HepG2 (cell line): ENCODE results near the gene PSEN2. TPM values are rescaled to one million over a fixed set of nuclear protein-coding genes. Genes with fewer than 3 reads are reported as not detected.

ENCODE experiments used
- ATAC-seq: fragments of 200-7000 bp; cut with Tn5 transposase; 3 replicates; pipeline ENCODE4 v1.9.1; 2020; ENCODE audit warnings: mild to moderate bottlenecking, moderate library complexity
- BruUV-seq: library from RNA; stranded (reverse); fragments of 400-500 nt; replicated peaks from 2 replicates; lab custom pipeline; 2021; lab: Mats Ljungman, UMichigan
- CTCF ChIA-PET: fragments of 300-600 bp; formaldehyde crosslinking; extraction: SDS; loops from one replicate; lab custom pipeline; 2021; ENCODE audit warnings: low total read pairs, inconsistent platforms, low intra/inter-chr PET ratio; lab: Yijun Ruan, JAX
- POLR2A ChIA-PET: fragments of 350-600 bp; sonication (Branson Sonifier 250); formaldehyde crosslinking; loops from one replicate; lab custom pipeline; 2020; ENCODE audit warnings: antibody characterized with exemption, inconsistent platforms; lab: Yijun Ruan, JAX
- DNase-seq: peaks from one replicate; pipeline ENCODE4 v3.0.0-alpha.2; 2015; ENCODE audit warnings: low spot score
- FAIRE-seq: peaks from 3 replicates; lab custom pipeline; 2011; peaks lifted over from hg19 to GRCh38; lab: Jason Lieb, UNC
- H2AFZ ChIP-seq: one replicate; pipeline ENCODE4 v1.6.1; 2011; ENCODE audit warnings: low read length, inconsistent platforms
- H3K27ac ChIP-seq: fragments of 300-600 bp; 3 replicates; pipeline ENCODE4 v1.8.0; 2011; ENCODE audit warnings: mixed run types, mild to moderate bottlenecking, mixed read lengths, low read length, inconsistent platforms; ENCODE audit not compliant: insufficient read depth; ENCODE audit errors: extremely low read length
- H3K27me3 ChIP-seq, 2 experiments: fragments of 200-600 bp in 1 of 2; 2 replicates in 1 of 2; 3 replicates in 1 of 2; pipeline versions ENCODE4 v1.6.0 to v1.8.0; 2011; ENCODE audit warnings: low read length in 2 of 2, mild to moderate bottlenecking in 2 of 2, moderate library complexity in 2 of 2, inconsistent platforms in 1 of 2; ENCODE audit not compliant: insufficient read depth in 2 of 2, control insufficient read depth in 1 of 2
- H3K36me3 ChIP-seq, 2 experiments: fragments of 200-600 bp in 1 of 2; replicated peaks in 1 of 2; 2 replicates in 1 of 2; 3 replicates in 1 of 2; pipeline versions ENCODE4 v1.5.1 to v1.8.0; 2011; ENCODE audit warnings: low read length in 2 of 2, inconsistent platforms in 1 of 2; ENCODE audit not compliant: insufficient read depth in 2 of 2, control insufficient read depth in 1 of 2
- H3K4me1 ChIP-seq: 2 replicates; pipeline ENCODE4 v1.5.1; 2012; ENCODE audit warnings: low read length, inconsistent platforms; ENCODE audit not compliant: insufficient read depth
- H3K4me2 ChIP-seq: 2 replicates; pipeline ENCODE4 v1.6.0; 2011; ENCODE audit warnings: low read depth, low read length, inconsistent platforms
- H3K4me3 ChIP-seq, 3 experiments: fragments of 200-600 bp in 1 of 3; sonication (generic), shearing (Covaris generic) in 1 of 3; replicated peaks in 1 of 3; 2 replicates each; pipeline ENCODE4 v1.5.1; 2011 to 2016; ENCODE audit warnings: low read length in 3 of 3, inconsistent platforms in 2 of 3, low read depth in 2 of 3, mild to moderate bottlenecking in 2 of 3, control low read depth in 1 of 3, mixed read lengths in 1 of 3; ENCODE audit not compliant: insufficient read depth in 1 of 3
- H3K79me2 ChIP-seq: one replicate; pipeline ENCODE4 v1.6.1; 2011; ENCODE audit warnings: low read length, inconsistent platforms; ENCODE audit not compliant: insufficient read depth
- H3K9ac ChIP-seq: 2 replicates; pipeline ENCODE4 v1.6.0; 2011; ENCODE audit warnings: mild to moderate bottlenecking, low read depth, low read length, inconsistent platforms; ENCODE audit not compliant: insufficient read depth
- H3K9me3 ChIP-seq: 2 replicates; pipeline ENCODE4 v1.5.1; 2012; ENCODE audit warnings: mild to moderate bottlenecking, low read length
- H4K20me1 ChIP-seq: 2 replicates; pipeline ENCODE4 v1.6.0; 2011; ENCODE audit warnings: inconsistent platforms, mild to moderate bottlenecking, low read length, moderate library complexity; ENCODE audit not compliant: insufficient read depth
- ARNTL ChIP-seq: sonication (generic); formaldehyde crosslinking; IDR thresholded peaks from 2 replicates; pipeline ENCODE4 v1.4.0; 2020; ENCODE audit warnings: mild to moderate bottlenecking, missing genetic modification reagents
- KLF9 ChIP-seq: IDR thresholded peaks from 2 replicates; pipeline ENCODE4 v1.6.1; 2016; ENCODE audit warnings: low read depth
- MAF1 ChIP-seq: sonication (generic); formaldehyde crosslinking; IDR thresholded peaks from 2 replicates; pipeline ENCODE4 v1.5.0; 2020; ENCODE audit warnings: missing genetic modification reagents, borderline replicate concordance
- MAFK ChIP-seq, 2 experiments: IDR thresholded peaks in 1 of 2; conservative IDR thresholded peaks in 1 of 2; 2 replicates each; pipeline ENCODE4 v1.6.1; 2011; ENCODE audit warnings: improper control_type of control experiment in 2 of 2, low read length in 2 of 2
- ZNF446 ChIP-seq: sonication (generic); formaldehyde crosslinking; IDR thresholded peaks from 2 replicates; pipeline ENCODE4 v1.5.0; 2020; ENCODE audit warnings: mild to moderate bottlenecking, missing genetic modification reagents
- ZNF841 ChIP-seq: sonication (generic); formaldehyde crosslinking; IDR thresholded peaks from 2 replicates; pipeline ENCODE4 v1.8.1; 2023; ENCODE audit warnings: missing genetic modification reagents, borderline replicate concordance
- WGBS: methylation state at CpG from one replicate; pipeline ENCODE4 v1.1.6; 2017; ENCODE audit warnings: low lambda C conversion rate; 5-methylcytosine and 5-hydroxymethylcytosine counted together
- in situ Hi-C: cut with HindIII; loops from 2 replicates; pipeline ENCODE4 v1.10.0; 2017; ENCODE audit warnings: low pct_unique_long_range_greater_than_20kb; ENCODE audit not compliant: extremely low pct_ligation_motif_present
- intact Hi-C: fragments of 100-400 bp; cut with micrococcal nuclease; formaldehyde crosslinking; loops from one replicate; pipeline ENCODE4 v1.10.0; 2022; ENCODE audit not compliant: unreplicated experiment
- polyA plus RNA-seq, 8 experiments: library from polyadenylated mRNA; depleted of rRNA in 3 of 8; stranded (reverse) in 7 of 8; unstranded in 1 of 8; fragments of >200 nt; fragmentation: Illumina TruSeq in 4 of 8; extraction: Trizol in 4 of 8; gene quantifications; 2 replicates each; pipeline versions ENCODE4 v1.2.1 to v1.2.3, GENCODE V29; 2011 to 2016; ENCODE audit warnings: low read depth in 4 of 8, missing spikeins in 1 of 8, mixed read lengths in 1 of 8; ENCODE audit not compliant: insufficient read depth in 1 of 8
- total RNA-seq, 5 experiments: library from RNA; depleted of rRNA; stranded (reverse); fragments of >200 nt; fragmentation: Illumina TruSeq; extraction: Trizol; gene quantifications; 2 replicates each; pipeline ENCODE4 v1.2.3, GENCODE V29; 2016; ENCODE audit warnings: low read depth in 1 of 5
- TF ChIP-seq, protein P1 (sequence below): sonication (generic); formaldehyde crosslinking; IDR thresholded peaks from 2 replicates; pipeline ENCODE4 v1.8.0; 2022; ENCODE audit warnings: mild to moderate bottlenecking, missing genetic modification reagents, moderate library complexity
- TF ChIP-seq, protein P2 (sequence below): sonication (generic); formaldehyde crosslinking; IDR thresholded peaks from 2 replicates; pipeline ENCODE4 v1.9.0; 2022; ENCODE audit warnings: low read depth, missing genetic modification reagents
- TF ChIP-seq, protein P3 (sequence below), 2 experiments: IDR thresholded peaks; 2 replicates each; pipeline ENCODE4 v1.6.1; 2011 to 2012; ENCODE audit warnings: low read length in 2 of 2, borderline replicate concordance in 1 of 2, low read depth in 1 of 2, mild to moderate bottlenecking in 1 of 2, moderate library complexity in 1 of 2

PSEN2 gene
- total and polyA plus RNA-seq, 2 of the 13 experiments (the other 11 are each of a cell fraction or from before 2014, with no cell fraction given), result 5.9 to 13.1 TPM

DNA sequence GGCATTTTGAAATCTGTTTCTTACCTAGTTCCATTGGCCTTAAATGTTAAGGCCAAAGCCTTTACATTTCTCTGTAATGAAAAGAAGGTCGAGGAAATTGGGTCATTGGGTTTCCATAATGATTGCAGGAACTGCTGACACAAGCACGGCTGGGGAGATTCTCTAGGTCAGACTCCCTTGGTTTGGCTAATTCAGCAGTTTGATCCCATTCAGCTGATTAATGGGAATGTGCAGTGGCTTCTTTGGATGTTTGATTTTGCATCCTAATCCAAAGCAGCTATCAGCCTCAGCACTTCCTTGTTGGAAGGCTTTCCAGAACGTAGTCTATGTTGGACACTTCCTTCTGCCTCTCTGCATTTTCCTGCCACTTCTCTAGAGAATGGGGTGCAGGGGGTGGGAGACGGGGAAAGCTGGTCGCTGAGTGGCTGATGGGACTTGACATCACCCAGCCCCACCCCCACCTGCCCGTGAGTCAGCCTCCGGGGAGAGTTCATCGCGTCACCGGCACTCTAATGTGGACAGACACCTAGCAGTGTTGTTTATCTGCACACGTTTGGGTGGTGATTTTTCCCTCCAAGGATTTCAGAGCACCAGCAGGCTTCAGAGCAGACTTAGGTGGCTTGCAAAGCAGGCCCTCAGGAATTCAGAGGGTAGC, 5.4 kb downstream of the PSEN2 start:
- ATAC-seq (no peak), FAIRE-seq (no peak), DNase-seq (no peak)
- no TSS peak for BruUV-seq
- no peak overlapping the region for H3K4me3 ChIP-seq
- no peak overlapping the region for H2AFZ ChIP-seq
- intact Hi-C loops (no loop called here), in situ Hi-C loops (no loop called here)
- H3K79me2 ChIP-seq, result no peaks in the 10 kb centered on the region
- POLR2A ChIA-PET, result no interaction called here
- H3K27ac ChIP-seq, result no peak overlapping the region
- H3K4me2 ChIP-seq, result no peak overlapping the region
- no peaks in the 10 kb centered on the region for H3K9me3 ChIP-seq
- TF ChIP-seq, protein P1, sequence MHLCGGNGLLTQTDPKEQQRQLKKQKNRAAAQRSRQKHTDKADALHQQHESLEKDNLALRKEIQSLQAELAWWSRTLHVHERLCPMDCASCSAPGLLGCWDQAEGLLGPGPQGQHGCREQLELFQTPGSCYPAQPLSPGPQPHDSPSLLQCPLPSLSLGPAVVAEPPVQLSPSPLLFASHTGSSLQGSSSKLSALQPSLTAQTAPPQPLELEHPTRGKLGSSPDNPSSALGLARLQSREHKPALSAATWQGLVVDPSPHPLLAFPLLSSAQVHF (CRISPR knock-in tag), result no peak
- 0 out of 4 replicates have a peak, but pooled peaks of 1 of the 2 experiments have one; percentile 22 for TF ChIP-seq MAFK (conservative IDR thresholded peaks at IDR 0.05 in 1 of 2, IDR thresholded peaks at IDR 0.05 in 1 of 2; ENCODE audit: low read length in 2 of 2)
- H3K27me3 ChIP-seq, result no peaks in the 10 kb centered on the region
- CTCF ChIA-PET, result no interaction called here
- 93% methylated on average over 9 of the region's 11 CpGs for WGBS
- H3K4me1 ChIP-seq, result peaks cover 17% of the 10 kb centered on the region
- H3K9ac ChIP-seq, result no peak overlapping the region
- no peaks in the 10 kb centered on the region for H4K20me1 ChIP-seq
- peaks cover 4 to 16% of the 10 kb centered on the region in 2 experiments; a peak in 3 of 5 replicates for H3K36me3 ChIP-seq

DNA sequence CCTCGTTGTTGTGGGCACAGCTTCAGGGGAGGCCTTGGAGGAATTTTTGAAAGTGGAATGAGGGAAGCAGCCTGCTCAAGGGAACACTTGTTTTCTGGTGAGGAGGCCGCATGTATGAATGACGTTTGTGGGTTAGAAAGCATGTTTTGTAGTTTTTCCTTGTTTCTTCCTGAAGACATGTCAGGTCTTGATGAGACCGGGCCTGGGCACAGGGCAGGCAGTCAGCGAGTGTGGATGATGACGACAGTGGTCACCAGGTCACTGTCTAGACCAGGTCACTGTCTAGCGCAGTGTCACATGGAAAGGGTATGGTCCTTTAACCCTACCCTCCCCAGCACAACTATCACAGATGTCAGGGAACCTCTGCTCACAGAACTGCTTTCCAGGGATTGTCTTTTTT, 7.3 kb downstream of the PSEN2 start:
- H3K27me3 ChIP-seq, result no peaks in the 10 kb centered on the region
- TF ChIP-seq, protein P2, sequence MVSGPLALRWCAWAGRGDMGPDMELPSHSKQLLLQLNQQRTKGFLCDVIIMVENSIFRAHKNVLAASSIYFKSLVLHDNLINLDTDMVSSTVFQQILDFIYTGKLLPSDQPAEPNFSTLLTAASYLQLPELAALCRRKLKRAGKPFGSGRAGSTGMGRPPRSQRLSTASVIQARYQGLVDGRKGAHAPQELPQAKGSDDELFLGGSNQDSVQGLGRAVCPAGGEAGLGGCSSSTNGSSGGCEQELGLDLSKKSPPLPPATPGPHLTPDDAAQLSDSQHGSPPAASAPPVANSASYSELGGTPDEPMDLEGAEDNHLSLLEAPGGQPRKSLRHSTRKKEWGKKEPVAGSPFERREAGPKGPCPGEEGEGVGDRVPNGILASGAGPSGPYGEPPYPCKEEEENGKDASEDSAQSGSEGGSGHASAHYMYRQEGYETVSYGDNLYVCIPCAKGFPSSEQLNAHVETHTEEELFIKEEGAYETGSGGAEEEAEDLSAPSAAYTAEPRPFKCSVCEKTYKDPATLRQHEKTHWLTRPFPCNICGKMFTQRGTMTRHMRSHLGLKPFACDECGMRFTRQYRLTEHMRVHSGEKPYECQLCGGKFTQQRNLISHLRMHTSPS (CRISPR knock-in tag), result no peak
- TF ChIP-seq ZNF841 (CRISPR knock-in tag) (no peak), KLF9 (CRISPR knock-in tag) (no peak), MAF1 (CRISPR knock-in tag) (no peak), ZNF446 (CRISPR knock-in tag) (no peak), ARNTL (CRISPR knock-in tag) (no peak)
- TF ChIP-seq, protein P3, sequence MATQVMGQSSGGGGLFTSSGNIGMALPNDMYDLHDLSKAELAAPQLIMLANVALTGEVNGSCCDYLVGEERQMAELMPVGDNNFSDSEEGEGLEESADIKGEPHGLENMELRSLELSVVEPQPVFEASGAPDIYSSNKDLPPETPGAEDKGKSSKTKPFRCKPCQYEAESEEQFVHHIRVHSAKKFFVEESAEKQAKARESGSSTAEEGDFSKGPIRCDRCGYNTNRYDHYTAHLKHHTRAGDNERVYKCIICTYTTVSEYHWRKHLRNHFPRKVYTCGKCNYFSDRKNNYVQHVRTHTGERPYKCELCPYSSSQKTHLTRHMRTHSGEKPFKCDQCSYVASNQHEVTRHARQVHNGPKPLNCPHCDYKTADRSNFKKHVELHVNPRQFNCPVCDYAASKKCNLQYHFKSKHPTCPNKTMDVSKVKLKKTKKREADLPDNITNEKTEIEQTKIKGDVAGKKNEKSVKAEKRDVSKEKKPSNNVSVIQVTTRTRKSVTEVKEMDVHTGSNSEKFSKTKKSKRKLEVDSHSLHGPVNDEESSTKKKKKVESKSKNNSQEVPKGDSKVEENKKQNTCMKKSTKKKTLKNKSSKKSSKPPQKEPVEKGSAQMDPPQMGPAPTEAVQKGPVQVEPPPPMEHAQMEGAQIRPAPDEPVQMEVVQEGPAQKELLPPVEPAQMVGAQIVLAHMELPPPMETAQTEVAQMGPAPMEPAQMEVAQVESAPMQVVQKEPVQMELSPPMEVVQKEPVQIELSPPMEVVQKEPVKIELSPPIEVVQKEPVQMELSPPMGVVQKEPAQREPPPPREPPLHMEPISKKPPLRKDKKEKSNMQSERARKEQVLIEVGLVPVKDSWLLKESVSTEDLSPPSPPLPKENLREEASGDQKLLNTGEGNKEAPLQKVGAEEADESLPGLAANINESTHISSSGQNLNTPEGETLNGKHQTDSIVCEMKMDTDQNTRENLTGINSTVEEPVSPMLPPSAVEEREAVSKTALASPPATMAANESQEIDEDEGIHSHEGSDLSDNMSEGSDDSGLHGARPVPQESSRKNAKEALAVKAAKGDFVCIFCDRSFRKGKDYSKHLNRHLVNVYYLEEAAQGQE (IDR thresholded peaks at IDR 0.05; ENCODE audit: borderline replicate concordance in 1 of 2, low read depth in 1 of 2, low read length in 2 of 2), result no peak
- no peak for DNase-seq
- POLR2A ChIA-PET, result no interaction called here
- FAIRE-seq, result no peak
- H3K4me1 ChIP-seq, result 0 out of 2 replicates have a peak, but pooled peaks cover 1% of the 10 kb centered on the region
- no peak overlapping the region for H3K9ac ChIP-seq
- BruUV-seq, result no TSS peak
- H4K20me1 ChIP-seq, result no peaks in the 10 kb centered on the region
- no peak overlapping the region for H2AFZ ChIP-seq
- ATAC-seq, result no peak
- CTCF ChIA-PET, result no interaction called here
- H3K9me3 ChIP-seq, result no peaks in the 10 kb centered on the region
- intact Hi-C loops (no loop called here), in situ Hi-C loops (no loop called here)
- WGBS, result 87% methylated on average over 7 of the region's 7 CpGs
- H3K79me2 ChIP-seq, result no peaks in the 10 kb centered on the region
- H3K4me3 ChIP-seq, result no peak overlapping the region
- peaks cover 7 to 26% of the 10 kb centered on the region in 2 experiments; a peak in 4 of 5 replicates for H3K36me3 ChIP-seq
- H3K27ac ChIP-seq, result no peak overlapping the region
- no peak overlapping the region for H3K4me2 ChIP-seq
